Stimulated activated CD4-positive, alpha-beta T cell treated with anti-CD3 and anti-CD28 coated beads, Interleukin-12 subunit alpha, Interleukin-12 subunit beta, amount 100 ng/mL, for 4 hours (primary cell): ENCODE results near the gene B4GALT3.
A peak's percentile ranks its signal among the peaks of the same experiment; 100 is the strongest.

ENCODE experiments used
- DNase-seq: peaks from one replicate; pipeline ENCODE4 v3.0.0-alpha.2; 2020

The B4GALT3 gene

GRCh38 chr1:161201836-161202712, 24.8 kb upstream of the B4GALT3 start, which contains the start of gene NDUFS2:
NDUFS2 (plus strand) TSS chr1:161202367; CDS start chr1:161202386, 19 bp downstream.
- DNase-seq = peak; percentile 87

- DNase-seq = no peak
These were observed 23.9 kb upstream of the B4GALT3 start for GRCh38 chr1:161200992-161201835.

GRCh38 chr1:161200421-161200991, 23.2 kb upstream of the B4GALT3 start:
- no peak for DNase-seq

- no peak for DNase-seq
These were observed 22.3 kb upstream of the B4GALT3 start for GRCh38 chr1:161199506-161200139.

- DNase-seq = no peak
These were observed 21.7 kb upstream of the B4GALT3 start, which contains the start of gene ADAMTS4 for GRCh38 chr1:161198897-161199431. ADAMTS4 (minus strand) TSS chr1:161199054; CDS start chr1:161198627, 427 bp downstream.

- no peak for DNase-seq
These were observed 21.0 kb upstream of the B4GALT3 start for GRCh38 chr1:161198194-161198896.

GRCh38 chr1:161197560-161198193, 20.4 kb upstream of the B4GALT3 start:
- no peak for DNase-seq

- DNase-seq = no peak
These were observed 19.5 kb upstream of the B4GALT3 start for GRCh38 chr1:161196521-161197451.

GRCh38 chr1:161196111-161196510, 18.8 kb upstream of the B4GALT3 start:
- DNase-seq = no peak

- DNase-seq = no peak
These were observed 17.9 kb upstream of the B4GALT3 start for GRCh38 chr1:161195171-161195570.

GRCh38 chr1:161193561-161194235, 16.4 kb upstream of the B4GALT3 start:
- no peak for DNase-seq

- peak; percentile 59 for DNase-seq
These were observed 15.5 kb upstream of the B4GALT3 start for GRCh38 chr1:161192476-161193465.

GRCh38 chr1:161191971-161192370, 14.7 kb upstream of the B4GALT3 start:
- no peak for DNase-seq

- DNase-seq = no peak
These were observed 13.7 kb upstream of the B4GALT3 start for GRCh38 chr1:161190962-161191521.

- DNase-seq = no peak
These were observed 11.7 kb upstream of the B4GALT3 start for GRCh38 chr1:161189036-161189435.

GRCh38 chr1:161188381-161188780, 11.1 kb upstream of the B4GALT3 start:
- DNase-seq = no peak

- DNase-seq = no peak
These were observed 10.0 kb upstream of the B4GALT3 start for GRCh38 chr1:161187311-161187710.
